T-helper 2 cell (primary cell): Measurements from ENCODE around the gene HCN3.
"Not testable (repeated sequence)": the region's sequence is repeated elsewhere in the genome, so short reads cannot be mapped to it uniquely, and the experiment has no call there.

ENCODE experiments used
- DNase-seq, 5 experiments: peaks; one replicate each; pipeline versions ENCODE4 v3.0.0 to v3.0.0-alpha.2; 2012 to 2022

HCN3 gene

GRCh38 chr1:155285631-155286044 is 8.4 kb downstream of the HCN3 start:
- no peak for DNase-seq

GRCh38 chr1:155286544-155286943 is 9.3 kb downstream of the HCN3 start:
- no peak for DNase-seq

- no peak for DNase-seq
Measured at GRCh38 chr1:155287987-155288543, 10.8 kb downstream of the HCN3 start.

GRCh38 chr1:155291006-155291405 is 13.7 kb downstream of the HCN3 start:
- not testable (repeated sequence) for DNase-seq

GRCh38 chr1:155293086-155293749 is 16.0 kb downstream of the HCN3 start:
- DNase-seq: no peak

- DNase-seq: no peak
Measured at GRCh38 chr1:155294520-155295182, 17.4 kb downstream of the HCN3 start.

- DNase-seq: no peak
Measured at GRCh38 chr1:155295183-155295941, 18.1 kb downstream of the HCN3 start.

GRCh38 chr1:155295942-155296267 is 18.6 kb downstream of the HCN3 start:
- DNase-seq: no peak

GRCh38 chr1:155296661-155297060 is 19.4 kb downstream of the HCN3 start:
- DNase-seq: no peak

- no peak for DNase-seq
Measured at GRCh38 chr1:155297384-155297783, 20.1 kb downstream of the HCN3 start.

- no peak for DNase-seq
Measured at GRCh38 chr1:155300024-155300423, 22.8 kb downstream of the HCN3 start.

- no peak for DNase-seq
Measured at GRCh38 chr1:155300553-155301329, 23.5 kb downstream of the HCN3 start.

- no peak for DNase-seq
Measured at GRCh38 chr1:155301342-155301841, 24.1 kb downstream of the HCN3 start, which contains the start of gene PKLR. Gene PKLR, minus strand, starts transcription at chr1:155301438. Its CDS starts 43 bp downstream, at chr1:155301395.

- DNase-seq: no peak
Measured at GRCh38 chr1:155304558-155305063, 27.3 kb downstream of the HCN3 start.

- no peak for DNase-seq
Measured at GRCh38 chr1:155305881-155306391, 28.7 kb downstream of the HCN3 start.

GRCh38 chr1:155307247-155307740 is 30.0 kb downstream of the HCN3 start:
- DNase-seq: peak in 1 of 5 experiments; percentile 41

GRCh38 chr1:155308493-155309422 is 31.5 kb downstream of the HCN3 start, which contains the start of gene FDPS:
Gene FDPS, plus strand, starts transcription at chr1:155308866. Its CDS starts 924 bp downstream, at chr1:155309790.
- DNase-seq: peak; percentile 89 to 100 (median 97)

GRCh38 chr1:155309423-155310021 is 32.3 kb downstream of the HCN3 start:
- peak in 1 of 5 experiments; percentile 28 for DNase-seq

GRCh38 chr1:155313261-155313660 is 36.0 kb downstream of the HCN3 start:
- no peak for DNase-seq

- DNase-seq: no peak
Measured at GRCh38 chr1:155316922-155317321, 39.7 kb downstream of the HCN3 start.
